ENCODE results near the gene SUFU.
"Not testable (repeated sequence)": the region's sequence is repeated elsewhere in the genome, so short reads cannot be mapped to it uniquely, and the experiment has no call there.

SUFU gene

DNA sequence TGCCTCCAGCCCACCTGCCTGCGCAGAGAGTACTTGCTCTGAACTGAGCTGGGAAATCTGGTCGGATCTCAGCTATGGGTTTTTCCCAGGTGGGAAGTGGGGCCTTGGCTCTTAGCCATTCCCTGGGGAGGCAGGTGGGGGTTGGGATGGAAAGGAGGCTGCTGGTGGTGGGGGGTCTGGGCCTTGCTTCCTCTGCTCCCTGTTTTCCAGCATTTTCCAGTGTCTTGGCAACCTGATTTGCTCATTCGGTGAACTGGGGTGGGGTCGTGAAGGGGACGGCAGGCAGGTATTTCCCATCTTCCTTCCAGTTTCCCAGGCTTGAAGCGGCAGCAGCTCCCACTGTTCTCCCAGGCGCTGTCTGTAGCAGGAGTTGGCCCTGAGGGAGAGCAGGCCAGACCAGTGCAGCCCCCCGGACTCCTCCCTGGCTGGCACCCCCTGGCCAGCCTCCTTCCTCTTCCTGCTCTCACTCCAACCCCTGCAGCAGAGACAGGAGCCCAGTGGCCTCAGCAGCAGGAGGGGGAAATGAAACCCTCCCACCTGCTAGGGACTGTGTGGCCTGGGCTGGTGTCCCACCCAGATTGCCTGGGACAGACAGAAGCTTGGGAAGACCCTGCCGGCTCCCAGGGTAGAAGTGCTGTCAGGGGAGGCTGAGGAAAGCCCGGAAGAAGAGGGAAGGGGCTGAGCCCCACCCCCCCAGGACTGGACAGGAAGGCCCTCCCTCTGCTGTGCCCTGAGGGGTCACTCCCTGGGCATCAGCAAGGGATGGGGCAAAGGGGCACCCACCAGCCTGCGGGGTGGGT lies 147.1 kb downstream of the SUFU start:
- no peak for DNase-seq (ENCODE audit: low spot score)

DNA sequence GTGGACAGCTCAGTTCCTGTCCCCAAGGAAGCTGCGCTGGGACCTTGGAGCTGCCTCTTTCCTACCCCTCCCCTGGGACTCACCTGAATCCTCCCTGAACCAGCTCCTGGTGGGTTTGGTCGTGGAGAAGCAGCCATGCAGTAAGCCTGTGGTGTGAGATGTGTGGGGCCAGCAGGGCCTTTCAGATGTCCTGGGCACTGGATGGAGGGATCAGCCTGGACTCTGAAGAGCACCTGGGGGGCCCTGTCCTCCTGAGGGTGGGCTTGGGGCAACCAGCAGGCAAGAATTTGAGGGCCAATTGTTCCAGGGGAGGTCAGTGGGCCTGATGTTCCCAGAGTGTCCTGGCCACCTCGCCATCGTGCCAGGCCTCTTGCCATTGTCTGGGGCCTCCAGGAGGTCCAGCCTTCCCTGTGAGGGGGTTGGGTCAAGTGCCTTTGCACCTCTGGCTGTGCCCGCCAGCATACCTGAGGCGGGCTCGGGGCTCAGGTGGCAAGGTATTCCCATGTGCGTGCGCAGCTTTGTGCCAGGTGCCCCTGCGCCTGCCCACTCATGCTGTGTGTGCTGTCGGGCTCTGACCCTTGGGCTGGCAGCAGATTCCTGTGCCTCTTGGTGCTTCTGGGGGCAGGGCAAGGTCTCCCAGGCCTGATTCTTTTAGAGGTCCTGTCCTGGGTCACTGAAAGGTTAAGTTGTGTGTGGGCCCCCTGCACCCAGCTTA lies 147.8 kb downstream of the SUFU start:
- DNase-seq (ENCODE audit: low spot score), result no peak

DNA sequence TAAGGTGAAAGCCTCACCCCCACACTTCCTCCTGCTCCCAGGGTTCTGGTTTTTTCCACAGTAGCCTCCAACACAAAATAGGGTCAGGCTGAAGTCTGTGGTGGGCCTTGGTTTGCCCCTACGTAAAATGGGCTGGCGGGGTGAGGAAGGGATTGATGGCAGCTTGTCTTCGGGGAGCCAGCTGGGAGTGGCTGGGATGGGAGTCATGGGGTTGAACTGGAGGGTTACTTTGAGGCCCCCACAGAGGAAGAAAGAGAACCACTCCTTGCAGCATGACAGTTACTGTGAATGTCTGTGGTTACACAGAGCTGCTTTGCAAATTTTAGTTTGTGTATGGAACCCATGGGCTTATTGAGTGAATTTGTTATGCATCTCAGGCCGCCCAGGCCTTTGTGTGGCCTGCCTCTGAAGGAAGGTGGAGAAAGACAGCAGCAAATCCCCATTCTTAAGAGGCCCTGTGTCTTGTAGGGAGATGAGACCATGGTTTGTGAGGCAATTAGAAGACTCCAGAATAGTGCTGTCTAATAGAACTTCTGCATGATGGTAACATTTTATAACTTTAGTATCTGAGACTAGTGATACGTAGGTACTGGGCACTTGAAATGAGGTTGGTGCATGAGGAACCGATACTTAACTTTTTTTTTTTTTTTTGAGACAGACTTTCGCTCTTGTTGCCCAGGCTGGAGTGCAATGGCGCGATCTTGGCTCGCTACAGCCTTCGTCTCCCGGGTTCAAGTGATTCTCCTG lies 148.6 kb downstream of the SUFU start:
- no peak for DNase-seq (ENCODE audit: low spot score)

DNA sequence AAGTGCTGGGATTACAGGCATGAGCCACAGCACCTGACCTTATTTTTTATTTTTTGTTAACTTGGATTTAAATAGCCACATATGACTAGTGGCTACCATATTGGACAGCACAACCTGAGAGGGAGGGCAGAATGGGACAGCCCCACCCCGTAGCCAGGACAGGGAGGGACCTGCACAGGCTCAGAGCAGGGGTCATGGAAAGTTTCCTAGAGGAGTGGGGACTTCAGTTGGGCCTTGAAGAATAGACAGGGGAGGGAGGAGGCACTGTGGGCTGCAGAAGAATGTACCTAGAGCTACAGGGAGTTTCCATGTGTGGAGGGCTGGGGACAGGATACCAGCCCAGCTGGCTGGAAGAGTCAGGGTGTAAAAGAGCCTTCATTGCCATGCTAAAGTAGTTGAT lies 149.3 kb downstream of the SUFU start:
- DNase-seq (ENCODE audit: low spot score), result no peak

DNA sequence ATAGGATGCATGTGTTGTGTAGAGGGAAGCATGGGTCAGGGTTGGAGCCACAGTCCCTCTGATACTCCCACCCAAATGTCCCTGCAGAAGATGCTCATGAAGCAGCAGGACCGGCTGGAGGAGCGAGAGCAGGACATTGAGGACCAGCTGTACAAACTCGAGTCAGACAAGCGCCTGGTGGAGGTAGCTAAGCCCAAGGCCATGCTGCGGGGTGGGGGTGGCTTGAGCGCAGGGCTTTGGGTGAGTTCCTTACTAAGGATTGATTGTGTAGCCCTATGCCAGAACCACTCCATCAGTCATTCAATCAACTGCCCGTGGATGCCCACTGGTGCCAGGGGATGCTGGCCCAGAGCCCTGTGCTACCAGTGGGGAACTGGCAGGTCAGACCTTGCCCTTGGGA lies 150.8 kb downstream of the SUFU start:
- no peak for DNase-seq (ENCODE audit: low spot score)

DNA sequence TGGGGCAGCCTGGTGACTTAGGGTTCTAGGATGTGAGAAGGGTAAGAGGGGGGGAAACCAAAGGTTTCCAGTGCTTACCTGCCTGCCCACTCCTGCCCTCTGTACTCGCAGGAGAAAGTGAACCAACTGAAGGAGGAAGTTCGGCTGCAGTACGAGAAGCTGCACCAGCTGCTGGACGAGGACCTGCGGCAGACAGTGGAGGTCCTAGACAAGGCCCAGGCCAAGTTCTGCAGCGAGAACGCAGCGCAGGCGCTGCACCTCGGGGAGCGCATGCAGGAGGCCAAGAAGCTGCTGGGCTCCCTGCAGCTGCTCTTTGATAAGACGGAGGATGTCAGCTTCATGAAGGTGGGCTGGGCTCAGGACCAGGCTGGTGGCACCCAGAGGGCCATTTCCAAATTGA lies 151.2 kb downstream of the SUFU start:
- no peak for DNase-seq (ENCODE audit: low spot score)

DNA sequence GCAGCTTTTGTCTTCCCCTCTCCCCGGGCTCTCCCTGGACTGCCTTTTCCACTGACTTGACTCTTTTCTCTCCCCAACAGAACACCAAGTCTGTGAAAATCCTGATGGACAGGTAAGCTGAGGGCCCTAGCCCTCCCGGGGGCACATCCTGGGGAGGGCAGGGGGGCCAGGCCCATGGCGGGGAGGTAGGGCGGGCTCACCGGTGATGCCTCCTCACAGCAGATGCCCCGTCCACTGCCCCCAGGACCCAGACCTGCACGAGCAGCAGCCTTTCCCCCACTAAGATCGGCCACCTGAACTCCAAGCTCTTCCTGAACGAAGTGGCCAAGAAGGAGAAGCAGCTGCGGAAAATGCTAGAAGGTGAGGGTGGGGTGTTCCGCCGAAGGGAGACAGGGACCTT lies 152.3 kb downstream of the SUFU start:
- no peak for DNase-seq (ENCODE audit: low spot score)

DNA sequence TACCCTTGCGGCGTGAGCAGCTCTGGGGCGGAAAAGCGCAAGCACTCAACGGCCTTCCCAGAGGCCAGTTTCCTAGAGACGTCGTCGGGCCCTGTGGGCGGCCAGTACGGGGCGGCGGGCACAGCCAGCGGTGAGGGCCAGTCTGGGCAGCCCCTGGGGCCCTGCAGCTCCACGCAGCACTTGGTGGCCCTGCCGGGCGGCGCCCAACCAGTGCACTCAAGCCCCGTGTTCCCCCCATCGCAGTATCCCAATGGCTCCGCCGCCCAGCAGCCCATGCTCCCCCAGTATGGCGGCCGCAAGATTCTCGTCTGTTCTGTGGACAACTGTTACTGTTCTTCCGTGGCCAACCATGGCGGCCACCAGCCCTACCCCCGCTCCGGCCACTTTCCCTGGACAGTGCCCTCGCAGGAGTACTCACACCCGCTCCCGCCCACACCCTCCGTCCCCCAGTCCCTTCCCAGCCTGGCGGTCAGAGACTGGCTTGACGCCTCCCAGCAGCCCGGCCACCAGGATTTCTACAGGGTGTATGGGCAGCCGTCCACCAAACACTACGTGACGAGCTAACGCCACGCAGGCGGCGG lies 153.1 kb downstream of the SUFU start:
- DNase-seq (ENCODE audit: low spot score), result no peak

DNA sequence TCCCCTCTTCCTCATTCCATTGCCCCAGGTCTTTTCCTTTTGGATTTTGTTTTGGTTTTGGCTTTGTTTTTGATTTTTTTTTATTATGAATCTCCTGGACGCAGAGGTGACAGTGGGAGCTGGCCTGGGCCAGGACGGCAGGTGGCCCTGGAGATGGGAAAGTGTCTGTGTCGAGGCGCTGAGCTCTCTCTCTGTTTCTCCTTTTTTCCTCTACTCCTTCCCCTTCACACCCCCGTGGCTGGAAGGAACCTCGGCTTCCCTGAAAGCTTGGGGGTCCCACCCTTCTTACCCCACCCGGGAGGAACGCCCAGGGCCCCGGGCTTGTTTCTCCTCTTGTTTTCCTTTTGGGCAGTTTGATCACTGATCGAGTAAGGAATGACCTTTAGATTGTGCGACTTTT lies 153.7 kb downstream of the SUFU start:
- no peak for DNase-seq (ENCODE audit: low spot score)

DNA sequence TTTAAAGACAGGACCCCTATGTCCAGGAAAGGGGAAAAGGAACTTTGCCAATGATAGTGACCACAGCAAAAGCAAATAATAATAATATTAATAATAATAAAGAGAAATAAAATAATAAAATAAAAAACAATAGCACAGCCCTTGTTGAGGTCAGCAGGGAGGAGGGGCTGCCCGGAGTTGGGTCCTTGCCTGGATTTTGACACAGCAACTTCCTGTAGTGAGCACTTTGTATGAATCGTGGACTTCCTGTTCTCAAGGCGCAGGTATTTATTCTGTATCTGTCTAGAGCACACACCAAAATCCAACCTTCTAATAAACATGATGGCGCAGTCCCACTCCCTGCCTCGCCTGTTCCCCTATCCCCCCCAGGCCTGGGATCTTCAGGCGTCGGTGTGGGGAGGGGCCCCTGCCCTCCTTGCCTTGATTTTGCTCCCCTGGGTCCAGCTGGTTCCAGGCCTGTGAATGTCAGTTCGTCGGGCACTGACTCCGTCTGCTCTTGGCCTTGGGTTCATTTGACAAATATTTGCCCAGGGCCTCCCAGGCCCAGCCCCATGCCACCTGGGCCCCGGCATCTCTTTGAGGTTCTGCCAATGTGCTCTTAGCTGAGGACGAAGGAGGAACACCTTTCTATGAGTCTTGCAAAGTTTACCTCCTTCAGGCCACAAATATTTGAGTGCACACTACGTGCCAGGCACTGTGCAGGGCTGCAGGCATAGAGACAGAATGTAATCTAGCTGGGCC lies 154.4 kb downstream of the SUFU start:
- DNase-seq (ENCODE audit: low spot score), result no peak

DNA sequence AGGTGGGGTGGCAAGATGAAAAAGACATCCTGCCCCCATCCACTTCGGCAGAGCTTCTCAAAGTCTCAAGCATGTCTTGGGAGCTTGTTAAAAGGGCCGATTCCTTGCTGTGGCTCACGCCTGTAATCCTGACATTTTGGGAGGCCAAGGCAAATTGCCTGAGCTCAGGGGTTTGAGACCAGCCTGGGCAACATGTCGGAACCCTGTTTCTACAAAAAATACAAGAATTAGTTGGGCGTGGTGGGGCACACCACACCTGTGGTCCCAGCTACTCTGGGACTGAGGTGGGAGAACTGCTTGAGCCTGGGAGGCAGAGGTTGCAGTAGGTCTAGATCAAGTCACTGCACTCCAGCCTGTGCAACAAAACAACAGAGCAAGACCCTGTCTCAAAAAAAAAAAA lies 155.0 kb downstream of the SUFU start:
- DNase-seq (ENCODE audit: low spot score), result no peak

DNA sequence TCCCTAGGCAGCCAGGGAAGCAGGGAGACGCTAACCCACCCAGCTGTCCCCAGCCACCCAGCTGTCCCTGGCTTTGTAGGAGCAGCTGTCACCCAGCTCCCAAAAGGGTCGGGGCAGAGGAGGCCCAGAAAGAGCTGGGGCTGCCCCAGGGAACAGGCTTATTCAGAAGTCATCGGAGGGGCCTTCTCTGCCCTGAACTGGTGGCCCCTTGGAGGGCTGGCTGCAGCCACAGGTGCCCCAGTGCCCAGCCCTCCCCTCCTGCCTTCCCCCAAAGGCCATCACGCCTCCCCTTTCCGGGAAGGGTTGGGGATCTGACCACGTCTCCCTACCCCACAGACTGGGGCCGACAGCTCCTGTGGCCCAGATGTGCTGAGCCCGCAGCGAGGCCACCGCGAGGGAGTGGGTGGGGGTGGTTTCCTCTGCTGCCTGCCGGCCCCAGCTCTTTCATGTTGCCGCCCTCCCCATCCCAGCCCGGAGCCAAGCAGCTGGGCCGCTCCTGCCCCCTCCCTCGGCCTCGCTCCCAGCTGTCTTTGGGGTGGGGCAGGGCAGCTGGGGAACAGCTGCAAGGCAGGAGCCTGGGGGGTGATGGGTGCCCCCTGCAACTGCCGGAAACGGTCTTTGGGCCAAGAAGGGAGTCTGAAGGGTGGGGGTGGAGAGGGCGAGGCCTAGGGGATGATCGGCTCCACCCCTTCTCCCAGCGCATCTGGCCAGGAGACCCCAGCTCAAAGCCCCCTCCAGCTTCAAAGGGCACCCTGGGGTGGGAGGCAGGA lies 157.3 kb downstream of the SUFU start:
- peak; percentile 52 for DNase-seq (ENCODE audit: low spot score)

DNA sequence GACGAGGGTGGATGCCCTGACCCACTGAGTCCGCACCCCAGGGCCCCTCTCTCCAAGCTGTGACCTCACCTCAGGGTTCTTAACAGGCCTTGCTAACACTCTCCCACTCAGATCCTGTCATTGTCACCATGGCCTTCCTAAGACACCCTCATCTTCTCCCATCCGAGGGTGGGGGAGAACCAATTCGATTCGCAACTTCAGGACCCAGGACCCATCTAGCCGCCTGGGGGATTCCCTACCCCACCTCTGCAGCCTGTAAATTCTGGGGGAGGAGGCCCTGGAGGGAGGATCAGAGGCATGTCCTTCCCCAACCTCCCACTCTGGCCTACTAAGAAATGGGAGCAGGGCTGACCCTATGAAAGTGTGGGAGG lies 157.9 kb downstream of the SUFU start:
- no peak for DNase-seq (ENCODE audit: low spot score)

DNA sequence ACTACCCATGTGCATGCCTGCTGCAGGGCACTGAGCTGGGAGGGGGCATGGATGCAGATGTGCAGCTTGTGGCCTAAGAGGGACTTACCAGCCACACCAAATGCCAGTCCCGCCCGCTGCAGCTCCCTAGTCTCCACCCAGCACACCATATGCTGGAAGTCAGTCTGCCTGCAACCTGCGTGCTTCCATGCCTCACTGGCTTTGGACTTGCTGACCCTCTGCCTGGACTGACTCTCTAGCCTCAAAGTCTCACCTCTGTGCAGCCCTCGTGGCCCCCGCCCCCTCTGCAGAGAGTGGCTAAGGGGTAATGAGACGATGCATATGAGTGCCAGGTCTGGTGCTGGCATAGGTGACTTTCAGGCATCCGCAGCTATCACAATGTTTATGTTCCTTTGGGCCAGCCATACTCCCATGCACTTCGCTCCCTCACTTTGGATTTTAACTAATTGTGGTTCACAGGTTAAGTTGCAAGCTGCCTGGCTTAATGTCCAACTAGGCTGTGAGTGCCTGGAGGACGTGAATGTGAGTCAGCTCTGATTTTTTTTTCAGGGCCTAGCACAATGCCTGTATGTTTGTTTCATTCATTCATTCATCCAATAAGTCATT lies 162.2 kb downstream of the SUFU start:
- no peak for DNase-seq (ENCODE audit: low spot score)

DNA sequence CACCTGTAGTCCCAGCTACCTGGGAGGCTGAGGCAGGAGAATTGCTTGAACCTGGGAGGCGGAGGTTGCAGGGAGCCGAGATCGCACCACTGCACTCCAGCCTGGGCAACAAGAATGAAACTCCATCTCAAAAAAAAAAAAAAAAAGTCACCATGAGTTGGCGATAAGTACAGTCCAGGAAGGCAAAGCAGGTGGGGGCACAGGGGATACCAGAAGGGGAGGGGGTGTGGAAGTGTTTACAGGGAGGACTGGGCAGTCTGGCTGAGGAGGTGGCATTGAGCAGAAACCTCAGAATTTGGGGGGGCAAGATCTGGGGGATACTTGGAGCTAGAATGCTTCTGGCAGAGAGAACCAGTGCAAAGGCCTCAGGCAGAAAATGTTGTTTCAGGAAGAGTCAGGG lies 163.6 kb downstream of the SUFU start:
- not testable (repeated sequence) for DNase-seq (ENCODE audit: low spot score)

DNA sequence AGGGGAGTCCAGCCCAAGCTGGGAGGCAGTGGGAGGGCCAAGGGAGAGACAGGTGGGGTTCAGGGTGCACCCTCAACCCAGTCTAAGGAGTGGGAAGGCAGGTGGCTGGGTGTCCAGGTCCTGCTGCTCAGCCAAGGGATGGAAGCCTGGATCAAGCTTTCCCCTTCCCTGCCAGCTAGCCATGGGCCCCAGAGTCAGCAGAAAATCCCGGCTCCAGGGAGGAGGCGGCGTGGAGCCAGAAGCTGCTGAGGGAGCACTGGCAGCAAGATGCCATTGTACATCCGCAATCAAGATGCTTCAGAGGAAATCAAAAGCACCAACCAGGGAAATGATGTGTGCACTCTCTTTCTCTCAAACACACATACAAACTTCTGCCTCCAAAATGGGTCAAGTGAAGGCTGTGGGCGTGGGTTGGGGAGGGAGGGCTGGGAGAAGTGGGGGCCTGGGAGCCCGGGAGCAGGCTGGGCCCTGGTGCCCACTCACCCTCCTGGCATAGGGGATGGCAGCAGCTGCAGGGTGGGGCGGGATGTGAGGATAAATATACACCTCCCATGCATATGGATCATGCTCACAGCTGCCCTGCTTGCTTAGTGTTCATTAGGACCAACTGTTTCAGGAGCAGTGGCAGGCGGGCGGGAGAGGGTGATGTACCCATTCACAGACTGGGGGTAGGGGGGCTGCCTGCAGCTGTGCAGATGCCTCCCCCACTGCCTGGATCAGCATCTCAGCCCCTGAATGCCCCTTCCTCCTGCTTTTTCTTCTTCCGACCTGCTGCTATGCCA lies 164.7 kb downstream of the SUFU start:
- DNase-seq (ENCODE audit: low spot score), result no peak

DNA sequence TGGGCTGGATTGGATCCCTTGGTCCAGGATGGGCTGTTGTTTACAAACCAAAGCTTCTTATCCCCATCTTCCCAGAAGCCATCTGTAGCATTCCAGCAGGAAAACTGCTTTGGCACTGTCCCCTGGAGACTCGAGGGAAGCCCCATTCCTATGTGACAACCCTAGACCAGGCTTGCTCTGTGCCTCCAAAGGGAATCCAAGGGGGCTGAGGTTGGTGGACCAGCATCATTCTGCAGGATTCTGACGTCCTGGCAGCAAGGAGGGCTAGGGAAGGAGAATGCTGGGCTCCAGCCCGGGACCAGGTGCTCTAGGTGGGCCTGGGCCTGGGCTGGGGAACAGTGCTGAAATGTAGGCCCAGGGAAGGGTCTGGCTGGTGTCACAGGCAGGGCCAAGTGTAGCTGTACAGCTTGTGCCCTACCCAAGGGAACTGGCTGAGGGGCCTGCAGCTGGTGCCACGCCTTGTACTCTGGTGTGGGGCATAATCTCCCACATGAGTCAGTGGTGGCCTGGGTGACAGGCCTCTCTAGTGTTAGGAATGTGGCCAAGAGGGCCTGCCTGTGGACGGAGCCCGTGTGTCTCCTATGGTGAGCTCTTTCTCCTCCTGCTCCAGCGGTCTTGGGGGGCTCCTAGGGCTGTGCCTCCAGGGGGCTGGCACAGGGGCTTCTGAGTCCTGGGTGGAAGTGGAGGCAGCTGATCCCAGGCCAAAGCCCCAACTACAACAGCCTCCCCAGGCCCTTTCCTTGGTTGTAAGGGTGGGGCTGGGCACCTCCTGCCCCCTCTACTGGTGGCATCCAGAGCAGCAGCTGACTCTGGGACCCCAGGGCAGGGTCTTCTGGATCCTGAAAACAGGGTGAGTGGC lies 165.7 kb downstream of the SUFU start:
- DNase-seq (ENCODE audit: low spot score), result no peak

DNA sequence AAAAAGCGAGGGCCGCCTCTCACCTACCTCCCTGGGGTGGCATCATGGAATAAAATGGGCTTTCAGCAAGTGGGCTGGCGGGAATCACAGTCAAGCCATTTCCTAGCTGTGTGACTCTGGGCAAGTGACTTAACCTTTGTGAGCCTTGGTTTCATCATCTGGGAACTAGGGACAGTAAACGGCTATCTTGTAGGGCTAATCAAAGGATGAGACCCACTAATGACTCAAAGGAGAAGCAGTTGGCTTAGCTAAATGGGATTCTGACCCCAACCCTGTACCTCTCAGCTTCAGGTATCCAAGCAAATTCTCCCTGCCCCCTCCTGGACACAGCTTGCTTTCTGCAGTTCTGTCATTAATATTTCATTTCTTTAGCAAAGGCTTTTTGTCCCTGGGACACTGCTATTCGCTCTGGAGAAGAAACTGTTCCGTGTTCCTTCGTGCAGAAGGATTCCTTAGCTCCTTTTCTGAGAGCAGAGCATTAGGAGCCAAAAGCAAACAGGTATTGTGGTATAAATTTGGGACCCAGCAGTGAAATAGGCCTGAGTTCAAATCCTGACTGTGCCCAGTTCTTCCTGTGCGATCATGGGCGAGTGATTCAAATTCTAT lies 166.4 kb downstream of the SUFU start:
- no peak for DNase-seq (ENCODE audit: low spot score)
